ENCODE data around the gene MAP2K5. TPM values are rescaled to one million over a fixed set of nuclear protein-coding genes. Genes with fewer than 3 reads are reported as not detected.

The MAP2K5 gene
- total and polyA plus RNA-seq, 10 of the 15 experiments (the other 5 are each of a cell fraction or from before 2014, with no cell fraction given): 1.3 to 19.4 (median 9.6) TPM

GRCh38 chr15:67822537-67823313 lies 280.2 kb downstream of the MAP2K5 start:
- no peaks in the 10 kb centered on the region for H3K4me1 ChIP-seq (ENCODE audit: control insufficient read depth, insufficient read depth, low read length)
- no peaks in the 10 kb centered on the region for H3K36me3 ChIP-seq (ENCODE audit: control insufficient read depth in 2 of 2, insufficient read depth in 2 of 2, low read length in 1 of 2)
- no peaks in the 10 kb centered on the region for H4K20me1 ChIP-seq (ENCODE audit: control insufficient read depth, insufficient read depth)
- FAIRE-seq: no peak
- ChIA-PET POLR2A (no interaction called here), CTCF (interaction anchor here (2.4 kb wide), 1 partner anchor 38 kb away, joined by 5 read pairs; no protein-coding TSS in a partner anchor), SMC1A (ENCODE audit: uncharacterized antibody, unreplicated experiment) (no interaction called here), RAD21 (ENCODE audit: unreplicated experiment) (no interaction called here)
- in situ Hi-C loops (cut with MboI): no loop called here
- no TSS peak for BruUV-seq (replicated peaks)
- 27% methylated on average over 27 of the region's 46 CpGs for WGBS (ENCODE audit: insufficient coverage, insufficient replicate concordance, low lambda C conversion rate, missing lambda C conversion rate)
- no peak overlapping the region for H3K4me3 ChIP-seq
- peaks cover 7% of the 10 kb centered on the region; the same call in 1 of the 3 replicates for H3K9me3 ChIP-seq (replicated peaks; ENCODE audit: control insufficient read depth, insufficient read depth, low read length)
- no peak for DNase-seq (ENCODE audit: low read depth, low spot score)
- no peaks in the 10 kb centered on the region for H3K79me2 ChIP-seq (ENCODE audit: control insufficient read depth, insufficient read depth, low read length)
- no peak overlapping the region for H2AFZ ChIP-seq (ENCODE audit: control insufficient read depth, low read depth, low read length)
- H3K27me3 ChIP-seq (replicated peaks in 1 of 2; ENCODE audit: control insufficient read depth in 2 of 2, insufficient read depth in 2 of 2, low read length in 1 of 2): peaks cover 24 to 34% of the 10 kb centered on the region in 2 experiments
- H3K4me2 ChIP-seq (ENCODE audit: control insufficient read depth, insufficient read depth): 0 out of 2 replicates have a peak overlapping the region, but pooled peaks have one; percentile 9
- no peak overlapping the region for H3K9ac ChIP-seq (ENCODE audit: control insufficient read depth, insufficient read depth, low read length)
- TF ChIP-seq, protein P1, sequence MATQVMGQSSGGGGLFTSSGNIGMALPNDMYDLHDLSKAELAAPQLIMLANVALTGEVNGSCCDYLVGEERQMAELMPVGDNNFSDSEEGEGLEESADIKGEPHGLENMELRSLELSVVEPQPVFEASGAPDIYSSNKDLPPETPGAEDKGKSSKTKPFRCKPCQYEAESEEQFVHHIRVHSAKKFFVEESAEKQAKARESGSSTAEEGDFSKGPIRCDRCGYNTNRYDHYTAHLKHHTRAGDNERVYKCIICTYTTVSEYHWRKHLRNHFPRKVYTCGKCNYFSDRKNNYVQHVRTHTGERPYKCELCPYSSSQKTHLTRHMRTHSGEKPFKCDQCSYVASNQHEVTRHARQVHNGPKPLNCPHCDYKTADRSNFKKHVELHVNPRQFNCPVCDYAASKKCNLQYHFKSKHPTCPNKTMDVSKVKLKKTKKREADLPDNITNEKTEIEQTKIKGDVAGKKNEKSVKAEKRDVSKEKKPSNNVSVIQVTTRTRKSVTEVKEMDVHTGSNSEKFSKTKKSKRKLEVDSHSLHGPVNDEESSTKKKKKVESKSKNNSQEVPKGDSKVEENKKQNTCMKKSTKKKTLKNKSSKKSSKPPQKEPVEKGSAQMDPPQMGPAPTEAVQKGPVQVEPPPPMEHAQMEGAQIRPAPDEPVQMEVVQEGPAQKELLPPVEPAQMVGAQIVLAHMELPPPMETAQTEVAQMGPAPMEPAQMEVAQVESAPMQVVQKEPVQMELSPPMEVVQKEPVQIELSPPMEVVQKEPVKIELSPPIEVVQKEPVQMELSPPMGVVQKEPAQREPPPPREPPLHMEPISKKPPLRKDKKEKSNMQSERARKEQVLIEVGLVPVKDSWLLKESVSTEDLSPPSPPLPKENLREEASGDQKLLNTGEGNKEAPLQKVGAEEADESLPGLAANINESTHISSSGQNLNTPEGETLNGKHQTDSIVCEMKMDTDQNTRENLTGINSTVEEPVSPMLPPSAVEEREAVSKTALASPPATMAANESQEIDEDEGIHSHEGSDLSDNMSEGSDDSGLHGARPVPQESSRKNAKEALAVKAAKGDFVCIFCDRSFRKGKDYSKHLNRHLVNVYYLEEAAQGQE (IDR thresholded peaks at IDR 0.05; ENCODE audit: low read depth, low read length): no peak
- no peak for TF ChIP-seq NR2F1 (conservative IDR thresholded peaks at IDR 0.05)
- TF ChIP-seq TCF3 (IDR thresholded peaks at IDR 0.05; ENCODE audit: borderline replicate concordance, insufficient read depth, low read depth, low read length): no peak
- no peak for TF ChIP-seq HSF1 (IDR thresholded peaks at IDR 0.05; ENCODE audit: low read depth, low read length)
- TF ChIP-seq, protein P2, sequence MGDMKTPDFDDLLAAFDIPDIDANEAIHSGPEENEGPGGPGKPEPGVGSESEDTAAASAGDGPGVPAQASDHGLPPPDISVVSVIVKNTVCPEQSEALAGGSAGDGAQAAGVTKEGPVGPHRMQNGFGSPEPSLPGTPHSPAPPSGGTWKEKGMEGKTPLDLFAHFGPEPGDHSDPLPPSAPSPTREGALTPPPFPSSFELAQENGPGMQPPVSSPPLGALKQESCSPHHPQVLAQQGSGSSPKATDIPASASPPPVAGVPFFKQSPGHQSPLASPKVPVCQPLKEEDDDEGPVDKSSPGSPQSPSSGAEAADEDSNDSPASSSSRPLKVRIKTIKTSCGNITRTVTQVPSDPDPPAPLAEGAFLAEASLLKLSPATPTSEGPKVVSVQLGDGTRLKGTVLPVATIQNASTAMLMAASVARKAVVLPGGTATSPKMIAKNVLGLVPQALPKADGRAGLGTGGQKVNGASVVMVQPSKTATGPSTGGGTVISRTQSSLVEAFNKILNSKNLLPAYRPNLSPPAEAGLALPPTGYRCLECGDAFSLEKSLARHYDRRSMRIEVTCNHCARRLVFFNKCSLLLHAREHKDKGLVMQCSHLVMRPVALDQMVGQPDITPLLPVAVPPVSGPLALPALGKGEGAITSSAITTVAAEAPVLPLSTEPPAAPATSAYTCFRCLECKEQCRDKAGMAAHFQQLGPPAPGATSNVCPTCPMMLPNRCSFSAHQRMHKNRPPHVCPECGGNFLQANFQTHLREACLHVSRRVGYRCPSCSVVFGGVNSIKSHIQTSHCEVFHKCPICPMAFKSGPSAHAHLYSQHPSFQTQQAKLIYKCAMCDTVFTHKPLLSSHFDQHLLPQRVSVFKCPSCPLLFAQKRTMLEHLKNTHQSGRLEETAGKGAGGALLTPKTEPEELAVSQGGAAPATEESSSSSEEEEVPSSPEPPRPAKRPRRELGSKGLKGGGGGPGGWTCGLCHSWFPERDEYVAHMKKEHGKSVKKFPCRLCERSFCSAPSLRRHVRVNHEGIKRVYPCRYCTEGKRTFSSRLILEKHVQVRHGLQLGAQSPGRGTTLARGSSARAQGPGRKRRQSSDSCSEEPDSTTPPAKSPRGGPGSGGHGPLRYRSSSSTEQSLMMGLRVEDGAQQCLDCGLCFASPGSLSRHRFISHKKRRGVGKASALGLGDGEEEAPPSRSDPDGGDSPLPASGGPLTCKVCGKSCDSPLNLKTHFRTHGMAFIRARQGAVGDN (IDR thresholded peaks at IDR 0.05): no peak
- H3K27ac ChIP-seq (ENCODE audit: control insufficient read depth, insufficient read depth): no peak overlapping the region
- intact Hi-C loops (cut with micrococcal nuclease; ENCODE audit: unreplicated experiment): no loop called here
- ATAC-seq: no peak; the same call in 2 of the 3 replicates

Measured in GM12878 (cell line).